ENCODE measurements around the gene CNTNAP1. TPM values are rescaled to one million over a fixed set of nuclear protein-coding genes. Genes with fewer than 3 reads are reported as not detected.

CNTNAP1 gene
- total and polyA plus RNA-seq, 9 of the 15 experiments (the other 6 are each of a cell fraction or from before 2014, with no cell fraction given), result 0.10 to 1.8 (median 0.62) TPM

- TF ChIP-seq ZNF592 (IDR thresholded peaks at IDR 0.05) (peak; percentile 90), ZNF311 (CRISPR knock-in tag; IDR thresholded peaks at IDR 0.05) (0 out of 2 replicates have a peak, but pooled peaks have one; percentile 64), POLR2AphosphoS5 (IDR thresholded peaks at IDR 0.05; ENCODE audit: control insufficient read depth, insufficient read depth, low read depth, low read length) (no peak), PYGO2 (tag; IDR thresholded peaks at IDR 0.05) (peak; percentile 19; the same call in 1 of the 2 replicates), KDM1A (IDR thresholded peaks at IDR 0.05) (no peak), ZNF586 (CRISPR knock-in tag; conservative IDR thresholded peaks at IDR 0.05) (no peak), RBM25 (IDR thresholded peaks at IDR 0.05; ENCODE audit: low read depth, low read length, severe bottlenecking) (peak; percentile 61), SMAD2 (IDR thresholded peaks at IDR 0.05; ENCODE audit: low read depth, low read length) (no peak), JUN (IDR thresholded peaks at IDR 0.05; ENCODE audit: borderline replicate concordance, low read depth, low read length) (no peak), JUN (CRISPR knock-in tag; IDR thresholded peaks at IDR 0.05; ENCODE audit: borderline replicate concordance) (no peak), POLR3G (IDR thresholded peaks at IDR 0.05; ENCODE audit: extremely low read depth, insufficient read length, insufficient replicate concordance) (no peak), U2AF1 (optimal IDR thresholded peaks at IDR 0.05; ENCODE audit: low read depth, low read length) (no peak)
- TF ChIP-seq, protein P1, sequence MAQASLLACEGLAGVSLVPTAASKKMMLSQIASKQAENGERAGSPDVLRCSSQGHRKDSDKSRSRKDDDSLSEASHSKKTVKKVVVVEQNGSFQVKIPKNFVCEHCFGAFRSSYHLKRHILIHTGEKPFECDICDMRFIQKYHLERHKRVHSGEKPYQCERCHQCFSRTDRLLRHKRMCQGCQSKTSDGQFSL (CRISPR knock-in tag; IDR thresholded peaks at IDR 0.05), result no peak
- TF ChIP-seq, protein P1 (tag; IDR thresholded peaks at IDR 0.05), result no peak
- TF ChIP-seq, protein P2, sequence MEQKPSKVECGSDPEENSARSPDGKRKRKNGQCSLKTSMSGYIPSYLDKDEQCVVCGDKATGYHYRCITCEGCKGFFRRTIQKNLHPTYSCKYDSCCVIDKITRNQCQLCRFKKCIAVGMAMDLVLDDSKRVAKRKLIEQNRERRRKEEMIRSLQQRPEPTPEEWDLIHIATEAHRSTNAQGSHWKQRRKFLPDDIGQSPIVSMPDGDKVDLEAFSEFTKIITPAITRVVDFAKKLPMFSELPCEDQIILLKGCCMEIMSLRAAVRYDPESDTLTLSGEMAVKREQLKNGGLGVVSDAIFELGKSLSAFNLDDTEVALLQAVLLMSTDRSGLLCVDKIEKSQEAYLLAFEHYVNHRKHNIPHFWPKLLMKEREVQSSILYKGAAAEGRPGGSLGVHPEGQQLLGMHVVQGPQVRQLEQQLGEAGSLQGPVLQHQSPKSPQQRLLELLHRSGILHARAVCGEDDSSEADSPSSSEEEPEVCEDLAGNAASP (IDR thresholded peaks at IDR 0.05), result no peak
- TF ChIP-seq, protein P3, sequence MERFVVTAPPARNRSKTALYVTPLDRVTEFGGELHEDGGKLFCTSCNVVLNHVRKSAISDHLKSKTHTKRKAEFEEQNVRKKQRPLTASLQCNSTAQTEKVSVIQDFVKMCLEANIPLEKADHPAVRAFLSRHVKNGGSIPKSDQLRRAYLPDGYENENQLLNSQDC (CRISPR knock-in tag; IDR thresholded peaks at IDR 0.05), result no peak
- TF ChIP-seq, protein P4, sequence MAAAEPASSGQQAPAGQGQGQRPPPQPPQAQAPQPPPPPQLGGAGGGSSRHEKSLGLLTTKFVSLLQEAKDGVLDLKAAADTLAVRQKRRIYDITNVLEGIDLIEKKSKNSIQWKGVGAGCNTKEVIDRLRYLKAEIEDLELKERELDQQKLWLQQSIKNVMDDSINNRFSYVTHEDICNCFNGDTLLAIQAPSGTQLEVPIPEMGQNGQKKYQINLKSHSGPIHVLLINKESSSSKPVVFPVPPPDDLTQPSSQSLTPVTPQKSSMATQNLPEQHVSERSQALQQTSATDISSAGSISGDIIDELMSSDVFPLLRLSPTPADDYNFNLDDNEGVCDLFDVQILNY (CRISPR knock-in tag; IDR thresholded peaks at IDR 0.05), result no peak
These were observed 24.3 kb upstream of the CNTNAP1 start (continued) for GRCh38 chr17:42657824-42658588.

Measured in K562 (cell line).